HEK293 (cell line): ENCODE measurements around the gene DNAJC7.
A peak's percentile ranks its signal among the peaks of the same experiment; 100 is the strongest.

Source experiments
- BCL6B ChIP-seq: fragments of 450-650 bp; formaldehyde crosslinking; IDR thresholded peaks from 2 replicates; pipeline ENCODE4 v1.5.1; 2017; ENCODE audit warnings: missing biosample characterization, missing genetic modification characterization
- EGR2 ChIP-seq: fragments of 450-650 bp; formaldehyde crosslinking; IDR thresholded peaks from 2 replicates; pipeline ENCODE4 v1.5.1; 2016; ENCODE audit warnings: low read depth, missing biosample characterization, missing genetic modification characterization
- GLIS1 ChIP-seq: fragments of 450-650 bp; formaldehyde crosslinking; IDR thresholded peaks from 2 replicates; pipeline ENCODE4 v1.5.1; 2016; ENCODE audit warnings: missing biosample characterization, missing genetic modification characterization
- INSM2 ChIP-seq: fragments of 450-650 bp; formaldehyde crosslinking; IDR thresholded peaks from 2 replicates; pipeline ENCODE4 v1.5.1; 2016; ENCODE audit warnings: missing biosample characterization, missing genetic modification characterization
- PATZ1 ChIP-seq: fragments of 450-650 bp; formaldehyde crosslinking; IDR thresholded peaks from 2 replicates; pipeline ENCODE4 v1.5.1; 2016; ENCODE audit warnings: missing biosample characterization, missing genetic modification characterization
- SP2 ChIP-seq: fragments of 450-650 bp; formaldehyde crosslinking; IDR thresholded peaks from 2 replicates; pipeline ENCODE4 v1.5.1; 2016; ENCODE audit warnings: missing biosample characterization, missing genetic modification characterization
- ZBTB11 ChIP-seq: fragments of 450-650 bp; formaldehyde crosslinking; conservative IDR thresholded peaks from 2 replicates; pipeline ENCODE4 v1.5.1; 2016; ENCODE audit warnings: low read depth, missing biosample characterization, missing genetic modification characterization
- ZBTB48 ChIP-seq: fragments of 450-650 bp; formaldehyde crosslinking; IDR thresholded peaks from 2 replicates; pipeline ENCODE4 v1.5.1; 2016; ENCODE audit warnings: missing biosample characterization, missing genetic modification characterization
- ZBTB49 ChIP-seq: fragments of 450-650 bp; formaldehyde crosslinking; IDR thresholded peaks from 2 replicates; pipeline ENCODE4 v1.5.1; 2016; ENCODE audit warnings: missing biosample characterization, missing genetic modification characterization, low read depth
- ZFHX2 ChIP-seq: fragments of 450-650 bp; formaldehyde crosslinking; conservative IDR thresholded peaks from 2 replicates; pipeline ENCODE4 v1.5.1; 2016; ENCODE audit warnings: missing biosample characterization, missing genetic modification characterization
- ZFP69B ChIP-seq: fragments of 450-650 bp; formaldehyde crosslinking; IDR thresholded peaks from 2 replicates; pipeline ENCODE4 v1.5.1; 2016; ENCODE audit warnings: missing biosample characterization, missing genetic modification characterization
- ZNF140 ChIP-seq: fragments of 450-650 bp; formaldehyde crosslinking; IDR thresholded peaks from 2 replicates; pipeline ENCODE4 v1.5.1; 2016; ENCODE audit warnings: missing biosample characterization, missing genetic modification characterization
- ZNF239 ChIP-seq: fragments of 450-650 bp; formaldehyde crosslinking; IDR thresholded peaks from 2 replicates; pipeline ENCODE4 v1.5.1; 2016; ENCODE audit warnings: missing biosample characterization, missing genetic modification characterization
- ZNF341 ChIP-seq: fragments of 450-650 bp; formaldehyde crosslinking; IDR thresholded peaks from 2 replicates; pipeline ENCODE4; 2016; ENCODE audit warnings: low read depth, missing biosample characterization, missing genetic modification characterization
- ZNF394 ChIP-seq: fragments of 450-650 bp; formaldehyde crosslinking; IDR thresholded peaks from 2 replicates; pipeline ENCODE4 v1.5.1; 2016; ENCODE audit warnings: missing biosample characterization, missing genetic modification characterization, mild to moderate bottlenecking, moderate library complexity, borderline replicate concordance
- ZNF398 ChIP-seq: fragments of 450-650 bp; formaldehyde crosslinking; IDR thresholded peaks from 2 replicates; pipeline ENCODE4 v1.5.1; 2017; ENCODE audit warnings: missing biosample characterization, missing genetic modification characterization
- ZNF426 ChIP-seq: fragments of 450-650 bp; formaldehyde crosslinking; IDR thresholded peaks from 2 replicates; pipeline ENCODE4 v1.5.1; 2017; ENCODE audit warnings: missing biosample characterization, missing genetic modification characterization, mild to moderate bottlenecking, inconsistent platforms, moderate library complexity
- ZNF530 ChIP-seq: fragments of 450-650 bp; formaldehyde crosslinking; IDR thresholded peaks from 2 replicates; pipeline ENCODE4 v1.5.1; 2016; ENCODE audit warnings: low read depth, missing biosample characterization, missing genetic modification characterization
- ZNF580 ChIP-seq: fragments of 450-650 bp; formaldehyde crosslinking; IDR thresholded peaks from 2 replicates; pipeline ENCODE4 v1.5.1; 2016; ENCODE audit warnings: missing biosample characterization, missing genetic modification characterization
- ZNF645 ChIP-seq: fragments of 450-650 bp; formaldehyde crosslinking; IDR thresholded peaks from 2 replicates; pipeline ENCODE4; 2016; ENCODE audit warnings: missing biosample characterization, missing genetic modification characterization
- ZNF76 ChIP-seq: fragments of 450-650 bp; formaldehyde crosslinking; IDR thresholded peaks from 2 replicates; pipeline ENCODE4; 2016; ENCODE audit warnings: low read depth, missing biosample characterization, missing genetic modification characterization, borderline replicate concordance
- ZNF843 ChIP-seq: fragments of 450-650 bp; formaldehyde crosslinking; IDR thresholded peaks from 2 replicates; pipeline ENCODE4 v1.5.1; 2016; ENCODE audit warnings: missing biosample characterization, missing genetic modification characterization

DNAJC7 gene

GRCh38 chr17:42019509-42020404 is 2.5 kb upstream of the DNAJC7 start, which contains the start of gene NKIRAS2 (continued):
- TF ChIP-seq ZNF76 (tag by site-specific recombination) = peak; percentile 54; the same call in 1 of the 2 replicates
- TF ChIP-seq BCL6B (tag by site-specific recombination) = no peak
- TF ChIP-seq ZBTB48 = no peak
- TF ChIP-seq ZNF394 = peak; percentile 63
- peak; percentile 95 for TF ChIP-seq SP2 (tag by site-specific recombination)
- TF ChIP-seq ZNF580 (tag by site-specific recombination) = 0 out of 2 replicates have a peak, but pooled peaks have one; percentile 28
- TF ChIP-seq GLIS1 (tag by site-specific recombination) = peak; percentile 81
- no peak for TF ChIP-seq ZBTB49
- no peak for TF ChIP-seq ZNF239 (tag by site-specific recombination)
- TF ChIP-seq ZNF645 (tag by site-specific recombination) = no peak
- no peak for TF ChIP-seq ZFP69B (tag by site-specific recombination)
- 0 out of 2 replicates have a peak, but pooled peaks have one; percentile 42 for TF ChIP-seq ZNF843 (tag by site-specific recombination)
- TF ChIP-seq ZNF530 (tag by site-specific recombination) = no peak
- no peak for TF ChIP-seq ZNF140 (tag by site-specific recombination)
- no peak for TF ChIP-seq ZNF426 (tag by site-specific recombination)
- peak; percentile 69 for TF ChIP-seq EGR2
- peak; percentile 91 for TF ChIP-seq ZBTB11
- TF ChIP-seq PATZ1 = peak; percentile 91
- TF ChIP-seq ZFHX2 = peak; percentile 77
- TF ChIP-seq ZNF398 (tag by site-specific recombination) = 0 out of 2 replicates have a peak, but pooled peaks have one; percentile 13
- 0 out of 2 replicates have a peak, but pooled peaks have one; percentile 18 for TF ChIP-seq ZNF341 (tag by site-specific recombination)
- peak; percentile 56; the same call in 1 of the 2 replicates for TF ChIP-seq INSM2
